T-helper 1 cell treated with Interleukin-12 subunit alpha and Interleukin-12 subunit beta and Interleukin-4 antibody, amounts not matched to agents 30 ng/mL and 1 ng/mL, for 36 hours (primary cell): ENCODE results near the gene NRCAM. TPM values are rescaled to one million over a fixed set of nuclear protein-coding genes. Genes with fewer than 3 reads are reported as not detected.

ENCODE experiments used
- intact Hi-C: fragments of 100-400 bp; cut with micrococcal nuclease; formaldehyde crosslinking; loops from one replicate; pipeline ENCODE4 v1.15.1; 2024
- total RNA-seq: library from RNA; stranded (reverse); gene quantifications from 2 replicates; pipeline ENCODE4 v1.2.3, GENCODE V29; 2022

NRCAM gene
- total RNA-seq, 1 donor from 2014 or later: 0.12 TPM

GRCh38 chr7:108251700-108252099 is 204.5 kb downstream of the NRCAM start:
- intact Hi-C loops: no loop called here

GRCh38 chr7:108249453-108249852 is 206.8 kb downstream of the NRCAM start:
- intact Hi-C loops: no loop called here

DNA sequence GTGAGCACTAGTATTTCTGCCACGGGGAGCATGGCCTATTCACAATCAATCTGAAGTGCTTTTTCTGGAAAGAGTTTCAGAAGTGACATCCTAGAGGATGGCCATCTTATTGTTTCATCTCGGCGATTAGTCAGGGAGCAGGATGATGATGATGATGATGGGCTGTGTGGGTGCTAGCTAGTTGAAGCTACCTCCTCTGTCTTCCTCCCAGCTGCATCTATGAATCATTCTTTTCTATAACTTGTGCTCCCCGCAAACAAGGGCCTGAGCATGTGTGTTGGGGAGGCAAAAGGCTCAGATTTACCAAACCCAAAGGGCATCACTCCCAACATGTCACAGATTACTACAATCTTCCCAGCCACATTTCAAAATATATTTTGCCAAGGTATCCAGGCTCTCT is 207.4 kb downstream of the NRCAM start:
- intact Hi-C loops: no loop called here

GRCh38 chr7:108248418-108248817 is 207.8 kb downstream of the NRCAM start:
- intact Hi-C loops: no loop called here

DNA sequence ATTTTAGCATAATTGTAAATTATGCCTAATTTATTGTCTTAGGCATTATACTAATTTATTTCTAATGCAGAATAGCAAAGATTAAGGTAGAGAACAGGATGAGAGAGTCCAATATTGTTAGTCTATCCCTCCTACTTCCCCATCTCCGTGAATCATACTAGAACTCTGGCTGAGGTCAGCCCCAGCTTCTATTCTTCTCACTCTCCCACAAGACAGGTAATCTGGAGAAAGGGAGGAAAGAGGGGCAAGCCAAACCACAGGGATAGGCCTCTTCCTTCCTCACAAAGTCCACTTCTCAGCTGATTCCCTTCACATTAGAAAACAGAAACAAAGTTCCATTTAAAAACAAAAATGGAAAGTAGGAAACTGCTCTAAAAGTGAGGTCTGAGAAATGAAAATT is 208.6 kb downstream of the NRCAM start:
- intact Hi-C loops: no loop called here

- intact Hi-C loops: no loop called here
Observed at GRCh38 chr7:108246227-108246837, 209.9 kb downstream of the NRCAM start.

DNA sequence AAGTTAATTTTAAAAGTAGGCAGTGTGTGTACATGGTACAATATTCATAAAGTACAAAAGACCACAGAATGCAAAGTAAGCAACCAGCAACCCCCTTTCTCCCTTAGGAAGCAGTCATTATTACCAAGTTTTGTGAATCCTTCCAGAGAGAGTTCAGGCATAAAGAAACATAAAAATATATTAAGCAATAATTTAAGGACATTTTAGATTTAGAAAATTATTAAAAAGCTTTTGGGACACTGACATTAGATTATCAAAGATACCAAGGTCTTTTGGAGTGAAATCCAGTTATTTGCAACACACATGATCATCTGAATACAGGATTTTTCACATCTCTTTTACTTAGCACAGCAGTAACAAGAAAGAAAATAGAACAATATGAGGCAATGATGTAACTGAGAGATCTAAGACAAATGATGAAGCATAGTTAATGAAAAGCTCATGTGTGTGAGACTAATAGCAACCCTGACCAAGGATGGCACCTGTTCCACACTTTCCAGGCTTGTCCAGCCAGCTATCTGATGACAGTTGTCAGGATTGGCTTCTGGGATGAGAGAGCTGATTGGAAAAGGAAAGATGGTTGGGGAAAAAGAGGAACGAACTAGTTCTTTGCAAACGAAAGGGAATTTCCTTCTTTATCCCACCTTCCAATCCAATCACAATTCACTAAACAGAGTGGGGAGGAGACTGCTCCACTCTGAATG is 210.6 kb downstream of the NRCAM start:
- intact Hi-C loops: no loop called here

- intact Hi-C loops: no loop called here
Observed at GRCh38 chr7:108244110-108244509, 212.1 kb downstream of the NRCAM start.

DNA sequence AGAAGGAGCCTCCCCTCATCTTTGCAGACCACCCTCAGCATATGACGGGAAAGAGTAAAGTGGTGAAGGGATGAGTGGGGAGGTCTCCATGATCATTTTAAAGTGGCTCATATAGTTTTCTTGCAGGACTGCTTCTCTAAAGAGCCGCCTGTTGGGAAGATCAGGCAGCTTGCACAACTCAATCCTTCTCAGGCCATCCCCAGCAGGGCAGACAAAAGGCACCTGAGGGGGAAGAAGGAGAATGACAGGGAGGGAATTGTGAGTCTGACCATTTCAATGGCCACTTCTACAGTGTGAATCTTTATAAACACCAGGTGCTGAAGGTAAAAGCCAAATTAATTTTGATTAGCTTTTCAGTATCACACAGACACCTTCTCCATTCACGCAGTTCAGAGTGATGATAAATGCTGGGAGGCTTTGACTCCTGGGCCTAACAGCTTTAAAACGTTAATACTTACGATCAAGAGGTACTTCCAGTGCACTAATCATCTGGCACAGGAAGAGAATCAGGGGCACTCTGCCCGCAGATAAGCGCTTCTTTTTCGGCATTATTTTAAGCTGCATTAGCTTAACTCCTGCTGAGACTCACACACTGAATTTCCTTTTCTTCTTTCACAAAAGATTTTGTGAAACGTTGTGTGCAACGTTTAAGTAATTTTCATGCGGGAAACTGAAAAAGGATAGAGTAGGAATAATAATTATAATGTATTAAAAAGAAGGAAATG is 216.6 kb downstream of the NRCAM start:
- intact Hi-C loops: no loop called here

GRCh38 chr7:108236681-108237415 is 219.4 kb downstream of the NRCAM start:
- intact Hi-C loops: no loop called here

GRCh38 chr7:108235451-108236061 is 220.7 kb downstream of the NRCAM start:
- intact Hi-C loops: no loop called here

GRCh38 chr7:108234971-108235450 is 221.2 kb downstream of the NRCAM start:
- intact Hi-C loops: no loop called here

GRCh38 chr7:108234281-108234680 is 222.0 kb downstream of the NRCAM start:
- intact Hi-C loops: no loop called here

DNA sequence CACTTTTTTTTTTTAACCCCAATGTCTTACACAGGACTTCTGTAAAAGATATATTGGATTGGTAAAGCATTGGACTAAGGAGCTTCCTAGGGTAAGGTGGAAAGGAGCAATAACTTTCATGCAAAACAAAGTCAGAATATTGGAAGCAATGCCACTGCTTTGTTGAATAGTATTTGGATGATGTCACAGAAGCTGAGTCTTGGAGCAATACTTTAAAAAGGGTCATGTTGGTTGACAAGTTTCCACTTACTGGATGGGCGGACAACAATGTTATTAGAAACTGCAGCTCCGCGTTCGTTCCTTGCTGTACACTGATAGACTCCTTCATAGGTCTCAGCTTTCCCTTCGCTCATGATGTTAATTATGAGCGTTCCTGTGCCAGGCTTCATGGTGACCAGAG is 224.2 kb downstream of the NRCAM start:
- intact Hi-C loops: no loop called here

DNA sequence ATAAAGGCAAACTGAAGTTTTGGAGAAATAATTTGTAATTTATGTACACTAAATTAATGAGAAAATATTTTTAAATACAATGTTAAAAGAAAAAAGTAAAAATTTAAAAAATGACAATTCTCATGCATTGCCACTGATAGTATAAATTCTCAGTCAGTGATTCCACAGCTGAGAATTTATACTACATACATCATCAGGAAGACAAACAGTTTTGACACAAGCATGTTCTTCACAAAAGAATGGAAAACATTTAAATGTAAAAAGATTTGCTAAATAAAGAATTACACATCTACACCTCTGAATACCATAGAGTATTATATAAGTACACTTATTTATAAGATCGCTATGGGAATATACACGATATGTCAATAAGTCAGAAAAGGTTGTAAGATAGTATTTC is 225.0 kb downstream of the NRCAM start:
- intact Hi-C loops: no loop called here

- intact Hi-C loops: no loop called here
Observed at GRCh38 chr7:108227366-108227765, 228.9 kb downstream of the NRCAM start.

GRCh38 chr7:108226816-108227299 is 229.4 kb downstream of the NRCAM start:
- intact Hi-C loops: no loop called here

DNA sequence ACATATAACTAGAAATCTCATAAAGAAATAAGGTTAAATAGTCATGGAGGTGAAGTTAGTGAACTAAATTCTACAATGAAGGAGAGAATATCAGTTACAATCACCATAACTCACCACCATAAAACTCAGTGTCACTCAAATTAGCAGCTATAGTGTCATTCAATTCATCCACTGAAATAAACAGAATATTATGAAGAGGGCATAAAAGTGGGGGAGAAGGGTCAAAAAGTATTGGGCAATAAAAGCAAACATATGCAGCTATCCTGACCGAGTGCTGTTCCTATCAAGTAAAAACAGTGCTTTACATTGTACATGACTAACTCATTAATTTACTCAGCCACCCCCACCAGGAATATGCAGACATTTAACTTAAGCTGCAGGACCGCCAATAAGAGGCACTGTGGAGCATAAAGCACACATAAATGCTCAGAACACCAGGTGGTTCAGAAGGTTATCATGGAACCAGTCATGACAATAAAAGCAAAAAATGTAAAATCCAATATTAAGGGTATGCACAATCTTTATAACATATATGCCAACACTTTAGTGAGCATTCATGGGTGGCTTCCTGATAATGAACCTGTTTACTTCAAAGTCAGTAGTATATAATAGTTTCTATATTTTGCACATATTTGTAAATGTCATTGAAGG is 230.6 kb downstream of the NRCAM start:
- intact Hi-C loops: no loop called here

DNA sequence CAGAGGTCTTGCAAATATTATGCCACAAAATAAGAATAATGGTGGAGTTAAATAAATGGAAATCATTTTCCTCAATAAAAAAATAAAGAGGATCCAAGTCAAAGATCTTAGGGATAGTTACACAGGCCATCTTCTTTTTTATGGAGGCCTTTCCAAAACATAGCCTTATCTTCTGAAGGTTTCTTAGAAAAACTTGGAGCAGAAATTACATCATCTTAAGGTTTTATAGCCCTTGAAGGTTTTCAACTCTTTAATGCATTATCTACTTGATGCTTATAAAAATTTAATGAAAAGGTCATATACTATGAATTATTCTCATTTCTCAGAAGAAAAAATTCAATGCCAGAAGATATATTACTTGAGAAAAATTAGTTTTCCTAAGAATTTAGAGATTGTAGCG is 231.8 kb downstream of the NRCAM start:
- intact Hi-C loops: no loop called here

DNA sequence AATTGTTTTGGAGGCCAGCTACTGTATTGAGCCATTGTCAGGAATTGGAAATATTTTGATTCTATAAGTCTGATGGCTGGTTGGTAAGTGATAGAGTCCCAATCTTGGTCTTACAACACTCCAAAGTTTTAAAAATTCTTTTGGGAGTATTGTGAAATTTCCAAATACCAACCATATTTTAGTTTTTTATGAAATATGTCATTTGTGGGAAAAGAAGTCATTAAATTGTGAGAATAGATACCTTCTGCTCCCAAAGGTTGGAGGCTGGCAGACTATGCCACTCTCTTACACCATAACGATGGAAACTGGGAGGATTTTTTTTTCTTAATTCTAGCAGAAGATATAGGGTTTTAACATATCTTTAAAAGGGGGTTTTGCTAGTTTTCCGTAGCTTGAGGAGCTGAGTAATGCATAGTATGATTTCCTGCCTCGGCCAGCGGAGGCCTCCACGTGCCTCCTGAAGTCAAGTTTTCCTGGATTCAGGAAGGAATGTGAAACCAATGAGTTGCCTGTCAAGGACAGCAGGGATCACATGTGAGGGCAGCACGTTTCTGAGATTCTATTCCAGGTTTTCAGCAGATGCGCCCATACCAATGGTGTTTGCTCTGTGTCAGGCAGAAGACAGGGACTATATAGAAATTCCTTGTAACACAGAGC is 233.9 kb downstream of the NRCAM start:
- intact Hi-C loops: no loop called here
